ENCODE measurements around the gene AUNIP.

Gene AUNIP

DNA sequence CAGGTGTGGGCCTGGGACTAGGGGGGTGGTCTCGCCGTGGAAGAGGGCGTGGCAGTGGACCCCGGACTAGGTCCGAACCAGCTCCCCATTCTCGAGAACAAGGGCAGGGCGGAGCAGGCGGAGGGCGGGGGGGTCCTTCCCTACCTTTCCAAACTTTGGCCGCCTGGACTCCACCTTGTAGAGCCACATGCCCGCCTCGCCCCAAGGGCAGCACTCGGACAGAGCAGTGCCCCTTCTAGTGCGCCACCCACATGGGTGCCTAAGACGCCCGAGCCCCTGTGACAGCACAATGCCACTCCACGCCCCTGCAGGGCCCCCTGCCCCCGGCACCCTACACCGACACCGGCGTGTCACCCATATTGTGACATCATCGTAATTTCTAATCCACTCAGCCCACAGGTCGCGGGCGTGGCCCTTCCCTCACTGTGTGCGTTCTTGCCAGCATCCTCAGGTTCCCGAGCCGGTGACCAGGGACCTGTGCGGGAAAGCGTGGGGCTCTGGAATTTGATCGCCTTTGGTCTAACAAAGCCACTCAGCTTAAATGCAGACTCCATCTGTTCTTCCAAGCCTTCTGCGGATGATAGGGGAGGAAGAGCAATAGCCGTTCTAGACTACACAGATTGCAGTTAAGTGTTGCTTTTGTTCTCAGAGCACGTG is 47.5 kb upstream of the AUNIP start (continued):
- TF ChIP-seq AEBP2 (tag by site-specific recombination; IDR thresholded peaks at IDR 0.05; ENCODE audit: borderline replicate concordance) (no peak), ZSCAN30 (tag by site-specific recombination; IDR thresholded peaks at IDR 0.05) (no peak), ZNF366 (tag by site-specific recombination; conservative IDR thresholded peaks at IDR 0.05) (no peak), ZNF704 (tag by site-specific recombination; IDR thresholded peaks at IDR 0.05) (no peak), ZNF785 (tag by site-specific recombination; IDR thresholded peaks at IDR 0.05) (no peak), KLF8 (tag by site-specific recombination; IDR thresholded peaks at IDR 0.05) (no peak; the same call in none of the 2 replicates), ZNF76 (tag by site-specific recombination; IDR thresholded peaks at IDR 0.05; ENCODE audit: borderline replicate concordance, low read depth) (0 out of 2 replicates have a peak, but pooled peaks have one; percentile 5), ZNF138 (tag by site-specific recombination; IDR thresholded peaks at IDR 0.05; ENCODE audit: borderline replicate concordance) (no peak), ZNF433 (tag by site-specific recombination; IDR thresholded peaks at IDR 0.05; ENCODE audit: low read depth) (no peak), EGR2 (tag by site-specific recombination; IDR thresholded peaks at IDR 0.05; ENCODE audit: low read depth) (peak; percentile 75), ZNF843 (tag by site-specific recombination; IDR thresholded peaks at IDR 0.05) (no peak), ZNF223 (tag by site-specific recombination; IDR thresholded peaks at IDR 0.05) (no peak), GLIS2 (tag by site-specific recombination; IDR thresholded peaks at IDR 0.05) (peak; percentile 37), ZNF19 (tag by site-specific recombination; IDR thresholded peaks at IDR 0.05; ENCODE audit: low read depth) (no peak), ZNF544 (tag by site-specific recombination; IDR thresholded peaks at IDR 0.05) (no peak), ZNF585B (tag by site-specific recombination; IDR thresholded peaks at IDR 0.05) (no peak), ZNF362 (tag by site-specific recombination; IDR thresholded peaks at IDR 0.05) (no peak), ZFP37 (tag by site-specific recombination; IDR thresholded peaks at IDR 0.05) (0 out of 2 replicates have a peak, but pooled peaks have one; percentile 25), ZBTB21 (tag by site-specific recombination; IDR thresholded peaks at IDR 0.05) (peak; percentile 71), OSR2 (tag by site-specific recombination; IDR thresholded peaks at IDR 0.05) (no peak), ZNF423 (tag by site-specific recombination; IDR thresholded peaks at IDR 0.05) (peak; percentile 81), ZXDB (tag by site-specific recombination; IDR thresholded peaks at IDR 0.05) (0 out of 2 replicates have a peak, but pooled peaks have one; percentile 62), ZNF248 (tag by site-specific recombination; IDR thresholded peaks at IDR 0.05) (no peak)
- TF ChIP-seq, protein P1, sequence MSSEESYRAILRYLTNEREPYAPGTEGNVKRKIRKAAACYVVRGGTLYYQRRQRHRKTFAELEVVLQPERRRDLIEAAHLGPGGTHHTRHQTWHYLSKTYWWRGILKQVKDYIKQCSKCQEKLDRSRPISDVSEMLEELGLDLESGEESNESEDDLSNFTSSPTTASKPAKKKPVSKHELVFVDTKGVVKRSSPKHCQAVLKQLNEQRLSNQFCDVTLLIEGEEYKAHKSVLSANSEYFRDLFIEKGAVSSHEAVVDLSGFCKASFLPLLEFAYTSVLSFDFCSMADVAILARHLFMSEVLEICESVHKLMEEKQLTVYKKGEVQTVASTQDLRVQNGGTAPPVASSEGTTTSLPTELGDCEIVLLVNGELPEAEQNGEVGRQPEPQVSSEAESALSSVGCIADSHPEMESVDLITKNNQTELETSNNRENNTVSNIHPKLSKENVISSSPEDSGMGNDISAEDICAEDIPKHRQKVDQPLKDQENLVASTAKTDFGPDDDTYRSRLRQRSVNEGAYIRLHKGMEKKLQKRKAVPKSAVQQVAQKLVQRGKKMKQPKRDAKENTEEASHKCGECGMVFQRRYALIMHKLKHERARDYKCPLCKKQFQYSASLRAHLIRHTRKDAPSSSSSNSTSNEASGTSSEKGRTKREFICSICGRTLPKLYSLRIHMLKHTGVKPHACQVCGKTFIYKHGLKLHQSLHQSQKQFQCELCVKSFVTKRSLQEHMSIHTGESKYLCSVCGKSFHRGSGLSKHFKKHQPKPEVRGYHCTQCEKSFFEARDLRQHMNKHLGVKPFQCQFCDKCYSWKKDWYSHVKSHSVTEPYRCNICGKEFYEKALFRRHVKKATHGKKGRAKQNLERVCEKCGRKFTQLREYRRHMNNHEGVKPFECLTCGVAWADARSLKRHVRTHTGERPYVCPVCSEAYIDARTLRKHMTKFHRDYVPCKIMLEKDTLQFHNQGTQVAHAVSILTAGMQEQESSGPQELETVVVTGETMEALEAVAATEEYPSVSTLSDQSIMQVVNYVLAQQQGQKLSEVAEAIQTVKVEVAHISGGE (tag by site-specific recombination; conservative IDR thresholded peaks at IDR 0.05; ENCODE audit: low read depth): no peak
- TF ChIP-seq, protein P2, sequence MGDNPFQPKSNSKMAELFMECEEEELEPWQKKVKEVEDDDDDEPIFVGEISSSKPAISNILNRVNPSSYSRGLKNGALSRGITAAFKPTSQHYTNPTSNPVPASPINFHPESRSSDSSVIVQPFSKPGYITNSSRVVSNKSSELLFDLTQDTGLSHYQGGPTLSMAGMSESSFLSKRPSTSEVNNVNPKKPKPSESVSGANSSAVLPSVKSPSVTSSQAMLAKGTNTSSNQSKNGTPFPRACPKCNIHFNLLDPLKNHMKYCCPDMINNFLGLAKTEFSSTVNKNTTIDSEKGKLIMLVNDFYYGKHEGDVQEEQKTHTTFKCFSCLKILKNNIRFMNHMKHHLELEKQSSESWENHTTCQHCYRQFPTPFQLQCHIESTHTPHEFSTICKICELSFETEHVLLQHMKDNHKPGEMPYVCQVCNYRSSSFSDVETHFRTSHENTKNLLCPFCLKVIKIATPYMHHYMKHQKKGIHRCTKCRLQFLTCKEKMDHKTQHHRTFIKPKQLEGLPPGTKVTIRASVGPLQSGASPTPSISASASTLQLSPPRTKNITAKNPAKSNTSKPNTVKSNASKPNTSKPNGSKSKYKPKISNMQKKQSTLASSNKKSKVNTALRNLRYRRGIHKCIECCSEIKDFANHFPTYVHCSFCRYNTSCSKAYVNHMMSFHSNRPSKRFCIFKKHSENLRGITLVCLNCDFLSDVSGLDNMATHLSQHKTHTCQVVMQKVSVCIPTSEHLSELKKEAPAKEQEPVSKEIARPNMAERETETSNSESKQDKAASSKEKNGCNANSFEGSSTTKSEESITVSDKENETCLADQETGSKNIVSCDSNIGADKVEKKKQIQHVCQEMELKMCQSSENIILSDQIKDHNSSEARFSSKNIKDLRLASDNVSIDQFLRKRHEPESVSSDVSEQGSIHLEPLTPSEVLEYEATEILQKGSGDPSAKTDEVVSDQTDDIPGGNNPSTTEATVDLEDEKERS (tag by site-specific recombination; IDR thresholded peaks at IDR 0.05): no peak
- TF ChIP-seq, protein P3, sequence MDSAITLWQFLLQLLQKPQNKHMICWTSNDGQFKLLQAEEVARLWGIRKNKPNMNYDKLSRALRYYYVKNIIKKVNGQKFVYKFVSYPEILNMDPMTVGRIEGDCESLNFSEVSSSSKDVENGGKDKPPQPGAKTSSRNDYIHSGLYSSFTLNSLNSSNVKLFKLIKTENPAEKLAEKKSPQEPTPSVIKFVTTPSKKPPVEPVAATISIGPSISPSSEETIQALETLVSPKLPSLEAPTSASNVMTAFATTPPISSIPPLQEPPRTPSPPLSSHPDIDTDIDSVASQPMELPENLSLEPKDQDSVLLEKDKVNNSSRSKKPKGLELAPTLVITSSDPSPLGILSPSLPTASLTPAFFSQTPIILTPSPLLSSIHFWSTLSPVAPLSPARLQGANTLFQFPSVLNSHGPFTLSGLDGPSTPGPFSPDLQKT (IDR thresholded peaks at IDR 0.05; ENCODE audit: borderline replicate concordance, low read depth, low read length): no peak
- TF ChIP-seq, protein P4, sequence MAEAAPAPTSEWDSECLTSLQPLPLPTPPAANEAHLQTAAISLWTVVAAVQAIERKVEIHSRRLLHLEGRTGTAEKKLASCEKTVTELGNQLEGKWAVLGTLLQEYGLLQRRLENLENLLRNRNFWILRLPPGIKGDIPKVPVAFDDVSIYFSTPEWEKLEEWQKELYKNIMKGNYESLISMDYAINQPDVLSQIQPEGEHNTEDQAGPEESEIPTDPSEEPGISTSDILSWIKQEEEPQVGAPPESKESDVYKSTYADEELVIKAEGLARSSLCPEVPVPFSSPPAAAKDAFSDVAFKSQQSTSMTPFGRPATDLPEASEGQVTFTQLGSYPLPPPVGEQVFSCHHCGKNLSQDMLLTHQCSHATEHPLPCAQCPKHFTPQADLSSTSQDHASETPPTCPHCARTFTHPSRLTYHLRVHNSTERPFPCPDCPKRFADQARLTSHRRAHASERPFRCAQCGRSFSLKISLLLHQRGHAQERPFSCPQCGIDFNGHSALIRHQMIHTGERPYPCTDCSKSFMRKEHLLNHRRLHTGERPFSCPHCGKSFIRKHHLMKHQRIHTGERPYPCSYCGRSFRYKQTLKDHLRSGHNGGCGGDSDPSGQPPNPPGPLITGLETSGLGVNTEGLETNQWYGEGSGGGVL (tag by site-specific recombination; IDR thresholded peaks at IDR 0.05): no peak
